Keratinocyte (primary cell): ENCODE data around the gene PEMT.

Experiments
- CTCF ChIP-seq, 3 experiments: IDR thresholded peaks in 1 of 3; conservative IDR thresholded peaks in 1 of 3; optimal IDR thresholded peaks in 1 of 3; 2 replicates in 2 of 3; 3 replicates in 1 of 3; pipeline versions ENCODE3 to v1.5.1; 2011; ENCODE audit warnings: low read length in 3 of 3, mild to moderate bottlenecking in 3 of 3, moderate library complexity in 2 of 3, control low read depth in 1 of 3, inconsistent platforms in 1 of 3; ENCODE audit not compliant: insufficient read depth in 2 of 3; ENCODE audit errors: extremely low read depth in 1 of 3
- EZH2 ChIP-seq: IDR thresholded peaks from one replicate; pipeline ENCODE4 v1.6.1; 2012; ENCODE audit warnings: inconsistent platforms, mild to moderate bottlenecking, low read length, moderate library complexity

DNA sequence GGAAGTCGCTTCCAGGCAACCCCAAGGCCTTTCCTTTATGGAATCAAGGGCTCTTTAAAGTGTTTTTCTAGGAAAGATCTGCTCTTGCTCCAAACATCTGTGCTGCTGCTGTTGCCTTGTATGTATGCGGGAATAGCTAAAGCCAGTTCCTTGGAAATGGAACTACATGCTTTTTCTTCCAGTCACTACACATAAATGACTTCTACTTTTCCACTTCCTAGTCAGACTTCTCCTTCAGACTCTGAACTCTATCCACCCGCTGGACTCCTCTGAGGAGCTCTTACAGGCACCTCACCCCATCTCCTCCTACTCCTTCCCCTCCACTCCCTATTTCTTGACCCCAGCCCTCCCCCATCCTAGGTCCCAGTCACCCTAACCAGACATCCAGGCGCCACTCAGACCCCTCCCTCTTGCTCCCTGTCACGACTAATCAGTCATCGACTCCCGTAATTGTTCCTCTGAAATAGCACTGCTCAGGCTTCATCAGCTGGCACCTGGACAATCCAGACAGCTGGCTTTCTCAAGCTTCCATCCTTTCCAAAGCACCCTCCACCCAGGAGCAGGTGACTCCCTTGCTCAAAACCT, 15.0 kb upstream of the PEMT start:
- TF ChIP-seq EZH2 (no peak), CTCF (optimal IDR thresholded peaks at IDR 0.05 in 1 of 3, IDR thresholded peaks at IDR 0.05 in 1 of 3, conservative IDR thresholded peaks at IDR 0.05 in 1 of 3; ENCODE audit: extremely low read depth in 1 of 3, insufficient read depth in 2 of 3, low read length in 3 of 3) (no peak)
